ENCODE measurements around the gene DNTTIP2. TPM values are rescaled to one million over a fixed set of nuclear protein-coding genes. Genes with fewer than 3 reads are reported as not detected.

The DNTTIP2 gene
- total RNA-seq, 1 experiment from 2014 or later: 61.5 TPM

DNA sequence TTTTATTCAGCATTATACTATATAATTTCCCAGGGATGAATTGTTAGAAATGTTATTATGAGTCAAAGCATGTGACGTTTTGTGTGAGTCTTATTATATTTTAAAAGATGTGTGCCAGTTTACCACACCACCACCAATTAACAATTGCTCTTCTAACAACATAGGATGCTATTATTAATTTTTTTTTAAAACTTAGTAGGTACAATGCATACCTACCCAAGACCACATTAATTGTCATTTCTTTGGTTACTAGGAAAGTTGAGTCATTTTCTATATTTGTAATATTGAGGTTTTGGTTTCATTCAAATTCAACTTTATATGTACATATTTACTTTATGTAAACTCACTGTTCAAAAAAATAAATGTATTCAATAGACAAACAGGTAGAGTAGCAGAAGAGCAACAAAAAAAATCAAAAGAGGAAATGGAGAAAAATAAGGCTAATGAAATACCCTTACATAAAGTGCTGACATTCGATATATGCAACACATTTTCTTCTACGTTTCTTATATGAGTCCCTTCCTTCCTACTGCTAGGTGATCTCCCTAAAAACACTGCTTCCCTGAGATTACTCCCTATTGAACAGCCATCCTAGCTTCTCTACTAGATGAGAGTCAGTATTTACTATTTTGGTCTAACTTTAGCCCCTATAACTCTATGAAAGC, 20.7 kb upstream of the DNTTIP2 start (continued):
- TF ChIP-seq, protein P1, sequence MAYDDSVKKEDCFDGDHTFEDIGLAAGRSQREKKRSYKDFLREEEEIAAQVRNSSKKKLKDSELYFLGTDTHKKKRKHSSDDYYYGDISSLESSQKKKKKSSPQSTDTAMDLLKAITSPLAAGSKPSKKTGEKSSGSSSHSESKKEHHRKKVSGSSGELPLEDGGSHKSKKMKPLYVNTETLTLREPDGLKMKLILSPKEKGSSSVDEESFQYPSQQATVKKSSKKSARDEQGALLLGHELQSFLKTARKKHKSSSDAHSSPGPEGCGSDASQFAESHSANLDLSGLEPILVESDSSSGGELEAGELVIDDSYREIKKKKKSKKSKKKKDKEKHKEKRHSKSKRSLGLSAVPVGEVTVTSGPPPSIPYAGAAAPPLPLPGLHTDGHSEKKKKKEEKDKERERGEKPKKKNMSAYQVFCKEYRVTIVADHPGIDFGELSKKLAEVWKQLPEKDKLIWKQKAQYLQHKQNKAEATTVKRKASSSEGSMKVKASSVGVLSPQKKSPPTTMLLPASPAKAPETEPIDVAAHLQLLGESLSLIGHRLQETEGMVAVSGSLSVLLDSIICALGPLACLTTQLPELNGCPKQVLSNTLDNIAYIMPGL (CRISPR knock-in tag; IDR thresholded peaks at IDR 0.05): no peak
- TF ChIP-seq, protein P2, sequence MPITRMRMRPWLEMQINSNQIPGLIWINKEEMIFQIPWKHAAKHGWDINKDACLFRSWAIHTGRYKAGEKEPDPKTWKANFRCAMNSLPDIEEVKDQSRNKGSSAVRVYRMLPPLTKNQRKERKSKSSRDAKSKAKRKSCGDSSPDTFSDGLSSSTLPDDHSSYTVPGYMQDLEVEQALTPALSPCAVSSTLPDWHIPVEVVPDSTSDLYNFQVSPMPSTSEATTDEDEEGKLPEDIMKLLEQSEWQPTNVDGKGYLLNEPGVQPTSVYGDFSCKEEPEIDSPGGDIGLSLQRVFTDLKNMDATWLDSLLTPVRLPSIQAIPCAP (CRISPR knock-in tag; IDR thresholded peaks at IDR 0.05): no peak
- TF ChIP-seq RELA (CRISPR knock-in tag; IDR thresholded peaks at IDR 0.05; ENCODE audit: borderline replicate concordance): no peak
- TF ChIP-seq, protein P3, sequence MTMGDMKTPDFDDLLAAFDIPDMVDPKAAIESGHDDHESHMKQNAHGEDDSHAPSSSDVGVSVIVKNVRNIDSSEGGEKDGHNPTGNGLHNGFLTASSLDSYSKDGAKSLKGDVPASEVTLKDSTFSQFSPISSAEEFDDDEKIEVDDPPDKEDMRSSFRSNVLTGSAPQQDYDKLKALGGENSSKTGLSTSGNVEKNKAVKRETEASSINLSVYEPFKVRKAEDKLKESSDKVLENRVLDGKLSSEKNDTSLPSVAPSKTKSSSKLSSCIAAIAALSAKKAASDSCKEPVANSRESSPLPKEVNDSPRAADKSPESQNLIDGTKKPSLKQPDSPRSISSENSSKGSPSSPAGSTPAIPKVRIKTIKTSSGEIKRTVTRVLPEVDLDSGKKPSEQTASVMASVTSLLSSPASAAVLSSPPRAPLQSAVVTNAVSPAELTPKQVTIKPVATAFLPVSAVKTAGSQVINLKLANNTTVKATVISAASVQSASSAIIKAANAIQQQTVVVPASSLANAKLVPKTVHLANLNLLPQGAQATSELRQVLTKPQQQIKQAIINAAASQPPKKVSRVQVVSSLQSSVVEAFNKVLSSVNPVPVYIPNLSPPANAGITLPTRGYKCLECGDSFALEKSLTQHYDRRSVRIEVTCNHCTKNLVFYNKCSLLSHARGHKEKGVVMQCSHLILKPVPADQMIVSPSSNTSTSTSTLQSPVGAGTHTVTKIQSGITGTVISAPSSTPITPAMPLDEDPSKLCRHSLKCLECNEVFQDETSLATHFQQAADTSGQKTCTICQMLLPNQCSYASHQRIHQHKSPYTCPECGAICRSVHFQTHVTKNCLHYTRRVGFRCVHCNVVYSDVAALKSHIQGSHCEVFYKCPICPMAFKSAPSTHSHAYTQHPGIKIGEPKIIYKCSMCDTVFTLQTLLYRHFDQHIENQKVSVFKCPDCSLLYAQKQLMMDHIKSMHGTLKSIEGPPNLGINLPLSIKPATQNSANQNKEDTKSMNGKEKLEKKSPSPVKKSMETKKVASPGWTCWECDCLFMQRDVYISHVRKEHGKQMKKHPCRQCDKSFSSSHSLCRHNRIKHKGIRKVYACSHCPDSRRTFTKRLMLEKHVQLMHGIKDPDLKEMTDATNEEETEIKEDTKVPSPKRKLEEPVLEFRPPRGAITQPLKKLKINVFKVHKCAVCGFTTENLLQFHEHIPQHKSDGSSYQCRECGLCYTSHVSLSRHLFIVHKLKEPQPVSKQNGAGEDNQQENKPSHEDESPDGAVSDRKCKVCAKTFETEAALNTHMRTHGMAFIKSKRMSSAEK (CRISPR knock-in tag; IDR thresholded peaks at IDR 0.05; ENCODE audit: borderline replicate concordance): no peak

DNA sequence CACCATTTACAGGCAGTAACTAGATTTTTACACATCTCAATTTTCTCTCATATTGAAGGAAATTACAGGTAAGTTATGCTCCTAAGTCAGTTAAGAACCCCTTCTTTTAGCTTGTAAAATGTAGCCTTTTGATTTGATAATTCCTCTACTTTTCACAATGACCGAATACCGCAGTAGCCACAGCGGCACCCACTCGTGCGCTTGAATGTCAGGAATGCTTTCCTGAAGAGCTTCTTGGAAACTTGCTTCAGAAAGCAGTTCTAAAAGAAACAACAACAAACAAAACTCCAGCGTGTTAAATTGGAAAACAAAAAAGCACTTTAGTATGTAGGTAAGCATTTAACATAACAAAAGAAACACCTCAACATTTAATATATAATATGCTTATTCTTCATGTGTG, 9.9 kb upstream of the DNTTIP2 start:
- no peaks in the 10 kb centered on the region for H3K27me3 Mint-ChIP-seq (ENCODE audit: low read depth)
- no peaks in the 10 kb centered on the region for H3K36me3 Mint-ChIP-seq
- ATAC-seq (peak; percentile 39), DNase-seq (ENCODE audit: low spot score) (no peak)
- peaks cover 17% of the 10 kb centered on the region for H3K4me1 Mint-ChIP-seq
- CTCF ChIA-PET: interaction anchor here (1.5 to 1.7 kb wide), 2 partner anchors 21 to 91 kb away, joined by 5 to 8 read pairs; partner anchors contain the start of gene GCLM
- peak overlapping the region; percentile 6; the same call in 1 of the 2 replicates for H3K4me3 Mint-ChIP-seq
- POLR2A ChIA-PET: interaction anchor here (0.6 to 1.8 kb wide), 2 partner anchors 10 to 16 kb away, joined by 4 to 11 read pairs; partner anchors contain the start of gene DNTTIP2
- TF ChIP-seq ZBTB21 (CRISPR knock-in tag; IDR thresholded peaks at IDR 0.05; ENCODE audit: borderline replicate concordance): no peak
- TF ChIP-seq ZNF232 (CRISPR knock-in tag; IDR thresholded peaks at IDR 0.05): no peak
- no peak for TF ChIP-seq CREB1 (CRISPR knock-in tag; IDR thresholded peaks at IDR 0.05)
- no peak for TF ChIP-seq NFE2L1 (CRISPR knock-in tag; IDR thresholded peaks at IDR 0.05)
- TF ChIP-seq, protein P4, sequence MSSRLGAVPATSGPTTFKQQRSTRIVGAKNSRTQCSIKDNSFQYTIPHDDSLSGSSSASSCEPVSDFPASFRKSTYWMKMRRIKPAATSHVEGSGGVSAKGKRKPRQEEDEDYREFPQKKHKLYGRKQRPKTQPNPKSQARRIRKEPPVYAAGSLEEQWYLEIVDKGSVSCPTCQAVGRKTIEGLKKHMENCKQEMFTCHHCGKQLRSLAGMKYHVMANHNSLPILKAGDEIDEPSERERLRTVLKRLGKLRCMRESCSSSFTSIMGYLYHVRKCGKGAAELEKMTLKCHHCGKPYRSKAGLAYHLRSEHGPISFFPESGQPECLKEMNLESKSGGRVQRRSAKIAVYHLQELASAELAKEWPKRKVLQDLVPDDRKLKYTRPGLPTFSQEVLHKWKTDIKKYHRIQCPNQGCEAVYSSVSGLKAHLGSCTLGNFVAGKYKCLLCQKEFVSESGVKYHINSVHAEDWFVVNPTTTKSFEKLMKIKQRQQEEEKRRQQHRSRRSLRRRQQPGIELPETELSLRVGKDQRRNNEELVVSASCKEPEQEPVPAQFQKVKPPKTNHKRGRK (CRISPR knock-in tag; IDR thresholded peaks at IDR 0.05; ENCODE audit: borderline replicate concordance): no peak
- TF ChIP-seq, protein P5, sequence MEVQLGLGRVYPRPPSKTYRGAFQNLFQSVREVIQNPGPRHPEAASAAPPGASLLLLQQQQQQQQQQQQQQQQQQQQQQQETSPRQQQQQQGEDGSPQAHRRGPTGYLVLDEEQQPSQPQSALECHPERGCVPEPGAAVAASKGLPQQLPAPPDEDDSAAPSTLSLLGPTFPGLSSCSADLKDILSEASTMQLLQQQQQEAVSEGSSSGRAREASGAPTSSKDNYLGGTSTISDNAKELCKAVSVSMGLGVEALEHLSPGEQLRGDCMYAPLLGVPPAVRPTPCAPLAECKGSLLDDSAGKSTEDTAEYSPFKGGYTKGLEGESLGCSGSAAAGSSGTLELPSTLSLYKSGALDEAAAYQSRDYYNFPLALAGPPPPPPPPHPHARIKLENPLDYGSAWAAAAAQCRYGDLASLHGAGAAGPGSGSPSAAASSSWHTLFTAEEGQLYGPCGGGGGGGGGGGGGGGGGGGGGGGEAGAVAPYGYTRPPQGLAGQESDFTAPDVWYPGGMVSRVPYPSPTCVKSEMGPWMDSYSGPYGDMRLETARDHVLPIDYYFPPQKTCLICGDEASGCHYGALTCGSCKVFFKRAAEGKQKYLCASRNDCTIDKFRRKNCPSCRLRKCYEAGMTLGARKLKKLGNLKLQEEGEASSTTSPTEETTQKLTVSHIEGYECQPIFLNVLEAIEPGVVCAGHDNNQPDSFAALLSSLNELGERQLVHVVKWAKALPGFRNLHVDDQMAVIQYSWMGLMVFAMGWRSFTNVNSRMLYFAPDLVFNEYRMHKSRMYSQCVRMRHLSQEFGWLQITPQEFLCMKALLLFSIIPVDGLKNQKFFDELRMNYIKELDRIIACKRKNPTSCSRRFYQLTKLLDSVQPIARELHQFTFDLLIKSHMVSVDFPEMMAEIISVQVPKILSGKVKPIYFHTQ (CRISPR knock-in tag; IDR thresholded peaks at IDR 0.05): no peak
- TF ChIP-seq, protein P1 (CRISPR knock-in tag; IDR thresholded peaks at IDR 0.05): no peak
- TF ChIP-seq SMAD4 (CRISPR knock-in tag; IDR thresholded peaks at IDR 0.05): no peak
- no peak for TF ChIP-seq ETV6 (CRISPR knock-in tag; IDR thresholded peaks at IDR 0.05)
- TF ChIP-seq, protein P6, sequence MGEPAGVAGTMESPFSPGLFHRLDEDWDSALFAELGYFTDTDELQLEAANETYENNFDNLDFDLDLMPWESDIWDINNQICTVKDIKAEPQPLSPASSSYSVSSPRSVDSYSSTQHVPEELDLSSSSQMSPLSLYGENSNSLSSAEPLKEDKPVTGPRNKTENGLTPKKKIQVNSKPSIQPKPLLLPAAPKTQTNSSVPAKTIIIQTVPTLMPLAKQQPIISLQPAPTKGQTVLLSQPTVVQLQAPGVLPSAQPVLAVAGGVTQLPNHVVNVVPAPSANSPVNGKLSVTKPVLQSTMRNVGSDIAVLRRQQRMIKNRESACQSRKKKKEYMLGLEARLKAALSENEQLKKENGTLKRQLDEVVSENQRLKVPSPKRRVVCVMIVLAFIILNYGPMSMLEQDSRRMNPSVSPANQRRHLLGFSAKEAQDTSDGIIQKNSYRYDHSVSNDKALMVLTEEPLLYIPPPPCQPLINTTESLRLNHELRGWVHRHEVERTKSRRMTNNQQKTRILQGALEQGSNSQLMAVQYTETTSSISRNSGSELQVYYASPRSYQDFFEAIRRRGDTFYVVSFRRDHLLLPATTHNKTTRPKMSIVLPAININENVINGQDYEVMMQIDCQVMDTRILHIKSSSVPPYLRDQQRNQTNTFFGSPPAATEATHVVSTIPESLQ (CRISPR knock-in tag; IDR thresholded peaks at IDR 0.05): no peak
- no peak for TF ChIP-seq PRRX2 (CRISPR knock-in tag; IDR thresholded peaks at IDR 0.05)
- TF ChIP-seq JAZF1 (CRISPR knock-in tag; IDR thresholded peaks at IDR 0.05): no peak
- TF ChIP-seq NFYB (CRISPR knock-in tag; conservative IDR thresholded peaks at IDR 0.05; ENCODE audit: low read depth): no peak
- H3K27ac Mint-ChIP-seq: peak overlapping the region; percentile 84
- no peaks in the 10 kb centered on the region for H3K9me3 Mint-ChIP-seq
